Thymus (tissue), 2 donors: ENCODE measurements around the gene UFC1. TPM values are rescaled to one million over a fixed set of nuclear protein-coding genes. Genes with fewer than 3 reads are reported as not detected.

Experiments
- polyA plus RNA-seq: library from polyadenylated mRNA; stranded (reverse); fragments of 200-250 nt; gene quantifications from one replicate; pipeline ENCODE4 v1.2.3, GENCODE V29; 2013
- total RNA-seq: library from RNA; stranded (reverse); fragments of 120-200 nt; gene quantifications from one replicate; pipeline ENCODE4 v1.2.4, GENCODE V29; 2013
- donor health status: healthy.

Gene UFC1
- total and polyA plus RNA-seq, 2 donors: 93.5 to 118 TPM

Other genes starting within 250 kb of the UFC1 start
- 0.38 TPM for gene ITLN2, start 199.2 kb upstream of the UFC1 start, total RNA-seq
- 2.1 TPM for gene ITLN2, start 199.2 kb upstream of the UFC1 start, polyA plus RNA-seq
- gene F11R, start 132.8 kb upstream of the UFC1 start, total RNA-seq: 28.3 TPM
- gene F11R, start 132.8 kb upstream of the UFC1 start, polyA plus RNA-seq: 43.0 TPM
- 73.0 TPM for gene TSTD1, start 115.0 kb upstream of the UFC1 start, total RNA-seq
- 149 TPM for gene TSTD1, start 115.0 kb upstream of the UFC1 start, polyA plus RNA-seq
- gene USF1, start 108.0 kb upstream of the UFC1 start, total RNA-seq: 81.8 TPM
- 148 TPM for gene USF1, start 108.0 kb upstream of the UFC1 start, polyA plus RNA-seq
- gene ARHGAP30, start 84.1 kb upstream of the UFC1 start, total RNA-seq: 65.7 TPM
- 40.8 TPM for gene ARHGAP30, start 84.1 kb upstream of the UFC1 start, polyA plus RNA-seq
- gene NECTIN4, start 64.4 kb upstream of the UFC1 start, total RNA-seq: 0.66 TPM
- gene NECTIN4, start 64.4 kb upstream of the UFC1 start, polyA plus RNA-seq: 4.7 TPM
- gene KLHDC9, start 55.6 kb upstream of the UFC1 start, total RNA-seq: 1.9 TPM
- 4.7 TPM for gene KLHDC9, start 55.6 kb upstream of the UFC1 start, polyA plus RNA-seq
- gene PFDN2, start 35.9 kb upstream of the UFC1 start, total RNA-seq: 48.2 TPM
- 152 TPM for gene PFDN2, start 35.9 kb upstream of the UFC1 start, polyA plus RNA-seq
- gene NIT1, start 35.9 kb upstream of the UFC1 start, total RNA-seq: 28.0 TPM
- 61.4 TPM for gene NIT1, start 35.9 kb upstream of the UFC1 start, polyA plus RNA-seq
- 14.7 TPM for gene DEDD, start 21.3 kb upstream of the UFC1 start, total RNA-seq
- 24.8 TPM for gene DEDD, start 21.3 kb upstream of the UFC1 start, polyA plus RNA-seq
- 10.0 TPM for gene USP21, start 5.5 kb downstream of the UFC1 start, total RNA-seq
- gene USP21, start 5.5 kb downstream of the UFC1 start, polyA plus RNA-seq: 23.4 TPM
- gene PPOX, start 12.4 kb downstream of the UFC1 start, total RNA-seq: 19.9 TPM
- gene PPOX, start 12.4 kb downstream of the UFC1 start, polyA plus RNA-seq: 50.4 TPM
- 14.3 TPM for gene B4GALT3, start 23.5 kb downstream of the UFC1 start, total RNA-seq
- gene B4GALT3, start 23.5 kb downstream of the UFC1 start, polyA plus RNA-seq: 32.0 TPM
- gene ADAMTS4, start 45.1 kb downstream of the UFC1 start, total RNA-seq: 0.61 TPM
- gene ADAMTS4, start 45.1 kb downstream of the UFC1 start, polyA plus RNA-seq: 3.0 TPM
- gene NDUFS2, start 48.4 kb downstream of the UFC1 start, total RNA-seq: 67.7 TPM
- gene NDUFS2, start 48.4 kb downstream of the UFC1 start, polyA plus RNA-seq: 39.9 TPM
- gene FCER1G, start 61.3 kb downstream of the UFC1 start, total RNA-seq: 24.0 TPM
- gene FCER1G, start 61.3 kb downstream of the UFC1 start, polyA plus RNA-seq: 262 TPM
- 1.7 TPM for gene APOA2, start 69.7 kb downstream of the UFC1 start, total RNA-seq
- gene APOA2, start 69.7 kb downstream of the UFC1 start, polyA plus RNA-seq: 4.9 TPM
- gene TOMM40L, start 72.1 kb downstream of the UFC1 start, total RNA-seq: 9.6 TPM
- gene TOMM40L, start 72.1 kb downstream of the UFC1 start, polyA plus RNA-seq: 9.1 TPM
- gene NR1I3, start 84.2 kb downstream of the UFC1 start, total RNA-seq: not detected
- gene NR1I3, start 84.2 kb downstream of the UFC1 start, polyA plus RNA-seq: 0.14 TPM
- 2.4 TPM for gene PCP4L1, start 104.8 kb downstream of the UFC1 start, total RNA-seq
- gene PCP4L1, start 104.8 kb downstream of the UFC1 start, polyA plus RNA-seq: 8.9 TPM
- gene MPZ, start 156.0 kb downstream of the UFC1 start, total RNA-seq: 3.6 TPM
- 4.5 TPM for gene MPZ, start 156.0 kb downstream of the UFC1 start, polyA plus RNA-seq
- gene SDHC, start 160.4 kb downstream of the UFC1 start, total RNA-seq: 19.8 TPM
- 93.5 TPM for gene SDHC, start 160.4 kb downstream of the UFC1 start, polyA plus RNA-seq
- gene CFAP126, start 213.9 kb downstream of the UFC1 start, total RNA-seq: 0.09 TPM
- 1.0 TPM for gene CFAP126, start 213.9 kb downstream of the UFC1 start, polyA plus RNA-seq